Body of pancreas (tissue), 4 donors: ENCODE measurements around the gene IDNK. TPM values are rescaled to one million over a fixed set of nuclear protein-coding genes. Genes with fewer than 3 reads are reported as not detected.
"Not testable (repeated sequence)": the region's sequence is repeated elsewhere in the genome, so short reads cannot be mapped to it uniquely, and the experiment has no call there.

Source experiments
- ATAC-seq: fragments of 150-250 bp; one replicate; pipeline ENCODE4 v1.9.1; 2016
- DNase-seq, 4 donors: peaks; one replicate each; pipeline ENCODE4 v3.0.0-alpha.2; 2019
- H3K27ac ChIP-seq, 4 donors: fragments of 200-600 bp; sonication (generic); 1 replicate in 3 of 4; 2 replicates in 1 of 4; pipeline versions ENCODE4 v1.5.1 to v1.6.1; 2016 to 2019; ENCODE audit warnings: mild to moderate bottlenecking in 1 of 4, mixed read lengths in 1 of 4, moderate library complexity in 1 of 4
- H3K27me3 ChIP-seq, 2 donors: fragments of 200-600 bp; sonication (generic); one replicate each; pipeline ENCODE4 v1.6.0; 2016; ENCODE audit warnings: mild to moderate bottlenecking in 1 of 2
- H3K36me3 ChIP-seq, 2 donors: fragments of 200-600 bp; sonication (generic); replicated peaks in 1 of 2; 2 replicates each; pipeline ENCODE4 v1.5.1; 2016; ENCODE audit warnings: low read depth in 2 of 2; ENCODE audit not compliant: insufficient read depth in 1 of 2
- H3K4me1 ChIP-seq: fragments of 200-600 bp; sonication (generic); one replicate; pipeline ENCODE4 v1.6.0; 2016
- H3K4me3 ChIP-seq, 2 donors: fragments of 200-600 bp; sonication (generic); 1 replicate in 1 of 2; 2 replicates in 1 of 2; pipeline ENCODE4 v1.5.1; 2016 to 2019
- H3K9me3 ChIP-seq, 3 donors: fragments of 200-600 bp; sonication (generic); 1 replicate in 2 of 3; 2 replicates in 1 of 3; pipeline ENCODE4 v1.5.1; 2016
- POLR2A ChIP-seq, 3 donors: fragments of 450-650 bp; IDR thresholded peaks; one replicate each; pipeline ENCODE4 v1.6.1; 2016; ENCODE audit warnings: antibody characterized with exemption in 3 of 3, mild to moderate bottlenecking in 2 of 3
- WGBS, 2 donors: methylation state at CpG; one replicate each; pipeline ENCODE4 v1.1.5; 2017; 5-methylcytosine and 5-hydroxymethylcytosine counted together
- intact Hi-C: fragments of 100-400 bp; cut with DNase I; formaldehyde crosslinking; loops from one replicate; pipeline ENCODE4 v1.15.1; 2023
- total RNA-seq, 2 donors: library from RNA; depleted of rRNA; stranded (reverse); fragments of >200 nt; gene quantifications; one replicate each; pipeline ENCODE4 v1.1.0, GENCODE V29; 2016
- TF ChIP-seq, protein P1 (sequence below), 7 experiments: fragments of 450-650 bp in 4 of 7; fragments of 200-600 bp in 3 of 7; sonication (generic) in 3 of 7; IDR thresholded peaks; one replicate each; pipeline ENCODE4 v1.5.1; 2016 to 2019; ENCODE audit warnings: antibody characterized with exemption in 7 of 7

IDNK gene
- total RNA-seq, 2 donors from 2014 or later = 2.3 to 3.9 TPM

- TF ChIP-seq, protein P1, sequence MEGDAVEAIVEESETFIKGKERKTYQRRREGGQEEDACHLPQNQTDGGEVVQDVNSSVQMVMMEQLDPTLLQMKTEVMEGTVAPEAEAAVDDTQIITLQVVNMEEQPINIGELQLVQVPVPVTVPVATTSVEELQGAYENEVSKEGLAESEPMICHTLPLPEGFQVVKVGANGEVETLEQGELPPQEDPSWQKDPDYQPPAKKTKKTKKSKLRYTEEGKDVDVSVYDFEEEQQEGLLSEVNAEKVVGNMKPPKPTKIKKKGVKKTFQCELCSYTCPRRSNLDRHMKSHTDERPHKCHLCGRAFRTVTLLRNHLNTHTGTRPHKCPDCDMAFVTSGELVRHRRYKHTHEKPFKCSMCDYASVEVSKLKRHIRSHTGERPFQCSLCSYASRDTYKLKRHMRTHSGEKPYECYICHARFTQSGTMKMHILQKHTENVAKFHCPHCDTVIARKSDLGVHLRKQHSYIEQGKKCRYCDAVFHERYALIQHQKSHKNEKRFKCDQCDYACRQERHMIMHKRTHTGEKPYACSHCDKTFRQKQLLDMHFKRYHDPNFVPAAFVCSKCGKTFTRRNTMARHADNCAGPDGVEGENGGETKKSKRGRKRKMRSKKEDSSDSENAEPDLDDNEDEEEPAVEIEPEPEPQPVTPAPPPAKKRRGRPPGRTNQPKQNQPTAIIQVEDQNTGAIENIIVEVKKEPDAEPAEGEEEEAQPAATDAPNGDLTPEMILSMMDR (IDR thresholded peaks at IDR 0.05) = no peak
- no peak for TF ChIP-seq POLR2A (IDR thresholded peaks at IDR 0.05)
- 44 to 48% methylated on average over 2 of the region's 2 CpGs for WGBS, 2 donors
- no peak for ATAC-seq
- Histone ChIP-seq H3K27ac (no peak overlapping the region), H3K4me3 (no peak overlapping the region), H3K36me3 (no peaks in the 10 kb centered on the region), H3K9me3 (no peaks in the 10 kb centered on the region), H3K4me1 (no peaks in the 10 kb centered on the region), H3K27me3 (no peaks in the 10 kb centered on the region)
- DNase-seq = no peak
- intact Hi-C loops = no loop called here
These were observed 21.5 kb upstream of the IDNK start for GRCh38 chr9:83601463-83601862.

DNA sequence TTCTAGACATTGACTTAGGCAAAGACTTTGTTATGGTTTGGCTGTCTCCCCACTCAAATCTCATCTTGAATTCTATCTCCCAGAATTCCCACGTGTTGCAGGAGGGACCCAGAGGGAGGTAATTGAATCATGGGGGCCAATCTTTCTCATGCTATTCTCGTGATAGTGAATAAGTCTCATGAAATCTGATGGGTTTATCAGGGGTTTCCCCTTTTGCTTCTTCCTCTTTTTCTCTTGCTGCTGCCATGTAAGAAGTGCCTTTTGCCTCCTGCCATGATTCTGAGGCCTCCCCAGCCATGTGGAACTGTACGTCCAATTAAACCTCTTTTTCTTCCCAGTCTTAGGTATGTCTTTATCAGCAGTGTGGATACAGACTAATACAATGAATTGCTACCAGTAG is 15.3 kb upstream of the IDNK start:
- H3K9me3 ChIP-seq, DNase-seq, ATAC-seq, H3K4me1 ChIP-seq, H3K36me3 ChIP-seq, H3K27me3 ChIP-seq, H3K4me3 ChIP-seq, intact Hi-C loops, H3K27ac ChIP-seq: not testable (repeated sequence)
- WGBS, 2 donors = 69 to 74% methylated on average over 3 of the region's 3 CpGs

DNA sequence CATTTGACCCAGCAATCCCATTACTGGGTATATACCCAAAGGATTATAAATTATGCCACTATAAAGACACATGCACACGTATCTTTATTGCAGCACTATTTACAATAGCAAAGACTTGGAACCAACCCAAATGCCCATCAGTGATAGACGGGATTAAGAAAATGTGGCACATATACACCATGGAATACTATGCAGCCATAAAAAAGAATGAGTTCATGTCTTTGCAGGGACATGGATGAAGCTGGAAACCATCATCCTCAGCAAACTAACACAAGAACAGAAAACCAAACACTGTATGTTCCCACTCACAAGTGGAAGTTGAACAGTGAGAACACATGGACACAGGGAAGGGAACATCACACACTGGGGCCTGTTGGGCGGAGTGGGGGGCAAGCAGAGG is 9.6 kb upstream of the IDNK start:
- DNase-seq, intact Hi-C loops, H3K4me1 ChIP-seq, H3K27ac ChIP-seq, H3K9me3 ChIP-seq, H3K27me3 ChIP-seq, ATAC-seq, H3K36me3 ChIP-seq, H3K4me3 ChIP-seq: not testable (repeated sequence)
- WGBS, 2 donors = 71 to 76% methylated on average over 3 of the region's 3 CpGs

DNA sequence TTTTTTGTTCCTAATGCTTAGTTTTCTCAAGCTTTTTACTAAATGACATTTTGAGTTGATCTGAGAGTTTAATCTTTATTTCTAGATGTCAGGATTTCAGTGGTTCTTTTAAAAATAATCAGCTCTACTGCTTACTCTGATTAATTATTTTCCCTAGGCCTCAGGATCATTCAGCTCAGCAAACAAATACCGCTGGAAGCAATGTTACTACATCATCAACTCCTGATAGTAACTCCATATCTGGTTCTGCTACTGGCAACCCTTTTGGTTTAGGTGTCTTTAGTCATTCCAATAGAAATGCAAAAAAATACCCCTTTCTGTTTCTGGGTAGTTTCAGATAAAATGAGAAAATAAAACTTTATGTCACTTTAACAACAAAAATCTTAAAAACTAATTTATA is 5.6 kb upstream of the IDNK start:
- TF ChIP-seq POLR2A (IDR thresholded peaks at IDR 0.05) = no peak
- TF ChIP-seq, protein P1 (IDR thresholded peaks at IDR 0.05) = no peak

DNA sequence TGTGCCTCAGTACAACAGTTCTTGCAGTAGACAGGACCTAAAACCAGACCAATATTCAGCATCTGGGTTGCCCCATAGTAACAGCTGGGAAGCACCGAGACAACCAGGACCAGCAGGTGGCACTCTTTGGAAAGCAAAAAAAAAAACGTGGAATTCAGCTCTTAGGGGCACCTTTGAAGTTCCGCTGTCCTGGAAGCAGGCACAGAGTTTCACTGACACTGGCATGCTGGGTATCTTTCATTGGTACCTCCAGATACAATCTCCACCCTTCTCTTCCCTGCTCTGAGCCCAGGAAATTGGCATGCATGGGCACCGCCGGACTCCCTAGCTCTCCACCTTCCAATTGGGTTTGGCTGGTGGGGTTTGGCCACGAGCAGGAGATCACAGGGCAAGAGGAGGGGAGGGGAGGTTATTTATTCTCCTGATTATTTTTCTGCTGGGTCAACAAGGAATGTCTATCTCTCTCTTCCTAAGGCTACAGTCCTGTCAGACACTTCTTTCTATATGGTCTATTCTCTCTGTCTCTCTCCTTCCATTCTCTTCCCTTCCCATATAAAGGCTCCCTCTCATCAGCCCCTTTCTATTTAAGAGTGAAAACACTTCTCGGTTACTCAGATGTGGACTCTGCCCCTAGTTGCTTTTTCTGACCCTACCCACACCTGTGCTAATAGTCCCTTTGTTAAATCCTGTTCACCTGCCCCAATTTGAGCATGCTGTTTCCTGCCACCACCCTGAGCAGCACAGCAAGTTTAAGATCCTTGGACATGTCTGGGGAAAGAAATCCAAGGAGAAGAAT is 1.9 kb upstream of the IDNK start:
- H3K9me3 ChIP-seq = no peaks in the 10 kb centered on the region
- H3K4me1 ChIP-seq = peaks cover 20% of the 10 kb centered on the region
- no peaks in the 10 kb centered on the region for H3K27me3 ChIP-seq
- H3K36me3 ChIP-seq = no peaks in the 10 kb centered on the region
- peak; percentile 48 to 63 (median 50) for DNase-seq
- H3K4me3 ChIP-seq = no peak overlapping the region
- intact Hi-C loops = no loop called here
- peak; percentile 43 for ATAC-seq
- no peak overlapping the region for H3K27ac ChIP-seq
- 12 to 20% methylated on average over 7 of the region's 7 CpGs for WGBS, 2 donors
- TF ChIP-seq, protein P1 (IDR thresholded peaks at IDR 0.05) = peak; percentile 43 to 69 (median 58)
- TF ChIP-seq POLR2A (IDR thresholded peaks at IDR 0.05) = no peak

More for the DNA sequence above, 5.6 kb upstream of the IDNK start:
- Histone ChIP-seq H3K36me3 (no peaks in the 10 kb centered on the region), H3K27me3 (no peaks in the 10 kb centered on the region), H3K4me3 (no peak overlapping the region), H3K4me1 (peaks cover 8% of the 10 kb centered on the region), H3K9me3 (no peaks in the 10 kb centered on the region), H3K27ac (no peak overlapping the region)
- intact Hi-C loops = no loop called here
- ATAC-seq (no peak), DNase-seq (no peak)
- WGBS, 2 donors = 11 to 19% methylated on average over 1 of the region's 1 CpG
